PC-3 (cell line): ENCODE data around the gene EFCAB11. TPM values are rescaled to one million over a fixed set of nuclear protein-coding genes. Genes with fewer than 3 reads are reported as not detected.
A peak's percentile ranks its signal among the peaks of the same experiment; 100 is the strongest.

ENCODE experiments used
- ATAC-seq: fragments of 200-7000 bp; cut with Tn5 transposase; 2 replicates; pipeline ENCODE4 v1.9.1; 2020; ENCODE audit warnings: mild to moderate bottlenecking, moderate library complexity
- BruUV-seq: library from RNA; stranded (reverse); fragments of 400-500 nt; replicated peaks from 2 replicates; lab custom pipeline; 2021; lab: Mats Ljungman, UMichigan
- CTCF ChIA-PET: fragments of 300-600 bp; sonication (Branson Sonifier 250); formaldehyde crosslinking; loops from one replicate; lab custom pipeline; 2022; ENCODE audit warnings: antibody characterized with exemption; lab: Charles Lee
- POLR2A ChIA-PET: fragments of 300-600 bp; sonication (Branson Sonifier 250); formaldehyde crosslinking; loops from one replicate; lab custom pipeline; 2022; ENCODE audit warnings: antibody characterized with exemption; ENCODE audit not compliant: unreplicated experiment; lab: Charles Lee
- DNase-seq: peaks from one replicate; pipeline ENCODE4 v3.0.0-alpha.2; 2015
- H2AFZ ChIP-seq: fragments of 300-600 bp; sonication (generic); 2 replicates; pipeline ENCODE4 v1.6.0; 2016; ENCODE audit warnings: antibody characterized with exemption, low read length
- H3F3A ChIP-seq: fragments of 300-600 bp; sonication (generic); one replicate; pipeline ENCODE4 v1.6.0; 2017; ENCODE audit warnings: antibody characterized with exemption, low read length, control low read depth, mild to moderate bottlenecking; ENCODE audit not compliant: unreplicated experiment
- H3K27ac ChIP-seq: fragments of 300-600 bp; sonication (generic); 2 replicates; pipeline ENCODE4 v1.5.1; 2016; ENCODE audit warnings: mild to moderate bottlenecking, low read length
- H3K27me3 ChIP-seq: fragments of 300-600 bp; sonication (generic); 2 replicates; pipeline ENCODE4 v1.6.1; 2016; ENCODE audit warnings: low read length, mixed read lengths
- H3K36me3 ChIP-seq: fragments of 300-600 bp; sonication (generic); 2 replicates; pipeline ENCODE4 v1.6.1; 2016; ENCODE audit warnings: low read depth, mixed run types, low read length, mixed read lengths
- H3K4me1 ChIP-seq: fragments of 300-600 bp; sonication (generic); 2 replicates; pipeline ENCODE4 v1.5.1; 2016; ENCODE audit warnings: low read length; ENCODE audit not compliant: insufficient read depth
- H3K4me2 ChIP-seq: fragments of 300-600 bp; sonication (generic); 2 replicates; pipeline ENCODE4 v1.6.0; 2016; ENCODE audit warnings: low read length
- H3K4me3 ChIP-seq: fragments of 300-600 bp; sonication (generic); 2 replicates; pipeline ENCODE4 v1.5.1; 2016; ENCODE audit warnings: mild to moderate bottlenecking, low read length, mixed read lengths
- H3K79me2 ChIP-seq: fragments of 300-600 bp; sonication (generic); 2 replicates; pipeline ENCODE4 v1.6.1; 2017; ENCODE audit warnings: low read length, mixed read lengths
- H3K9ac ChIP-seq: fragments of 300-600 bp; sonication (generic); 2 replicates; pipeline ENCODE4 v1.6.0; 2016; ENCODE audit warnings: mild to moderate bottlenecking, low read length
- H3K9me2 ChIP-seq: fragments of 300-600 bp; sonication (generic); replicated peaks from 2 replicates; pipeline ENCODE4 v1.6.1; 2016; ENCODE audit warnings: mixed run types, low read length, mixed read lengths
- H3K9me3 ChIP-seq: fragments of 300-600 bp; sonication (generic); 2 replicates; pipeline ENCODE4 v1.6.1; 2016; ENCODE audit warnings: low read length, mixed read lengths
- H4K20me1 ChIP-seq: fragments of 300-600 bp; sonication (generic); 2 replicates; pipeline ENCODE4 v1.6.1; 2016; ENCODE audit warnings: low read length, mixed read lengths
- EZH2 ChIP-seq: fragments of 300-600 bp; sonication (generic); IDR thresholded peaks from one replicate; pipeline ENCODE4 v1.6.1; 2017; ENCODE audit warnings: antibody characterized with exemption, mild to moderate bottlenecking, low read length; ENCODE audit not compliant: unreplicated experiment
- EZH2phosphoT487 ChIP-seq: fragments of 300-600 bp; sonication (generic); IDR thresholded peaks from 2 replicates; pipeline ENCODE4 v1.6.1; 2018; ENCODE audit warnings: mild to moderate bottlenecking, antibody characterized with exemption, low read length, borderline replicate concordance
- intact Hi-C: fragments of 100-400 bp; cut with micrococcal nuclease; formaldehyde crosslinking; loops from 2 replicates; pipeline ENCODE4 v1.9.0; 2023
- total RNA-seq: library from RNA; depleted of rRNA; stranded (reverse); fragments of >200 nt; gene quantifications from 2 replicates; pipeline ENCODE4 v1.2.3, GENCODE V29; 2014
- TF ChIP-seq, protein P1 (sequence below): fragments of 300-600 bp; sonication (generic); conservative IDR thresholded peaks from 2 replicates; pipeline ENCODE4 v1.5.1; 2017; ENCODE audit warnings: antibody characterized with exemption, low read depth, mild to moderate bottlenecking, low read length

The EFCAB11 gene
- total RNA-seq, 1 experiment from 2014 or later: 7.0 TPM

DNA sequence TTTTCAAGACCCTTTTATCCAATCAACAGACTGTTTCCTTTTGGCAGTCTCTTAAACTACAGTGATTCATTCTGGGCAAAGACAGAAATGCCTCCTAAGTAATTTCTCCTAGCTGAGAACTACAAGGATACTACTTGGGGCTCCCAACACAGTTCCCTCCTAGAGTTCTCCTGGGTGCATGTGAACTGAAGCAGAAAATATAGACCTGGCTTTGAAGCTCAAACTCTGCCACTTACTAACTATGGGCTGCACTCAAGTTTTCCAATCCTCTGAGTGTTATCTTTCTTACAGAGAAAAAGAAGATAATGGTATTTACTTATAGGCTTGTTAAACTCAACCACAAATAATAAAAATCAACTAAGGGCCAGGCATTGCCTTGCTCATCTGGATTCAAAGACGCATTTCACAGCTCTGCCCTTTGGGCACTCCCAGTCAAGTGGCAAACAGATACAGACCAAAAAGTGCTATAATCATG lies 97.6 kb downstream of the EFCAB11 start:
- H3K79me2 ChIP-seq: no peaks in the 10 kb centered on the region
- ChIA-PET CTCF (interaction anchor here (0.5 to 0.7 kb wide), 2 partner anchors 9 to 166 kb away, joined by 3 to 7 read pairs; no protein-coding TSS in a partner anchor), POLR2A (interaction anchor here (0.6 kb wide), 1 partner anchor 779 kb away, joined by 7 read pairs; no protein-coding TSS in a partner anchor)
- H3K4me3 ChIP-seq: no peak overlapping the region
- peak overlapping the region; percentile 60 for H3K4me2 ChIP-seq
- no peak overlapping the region for H2AFZ ChIP-seq
- DNase-seq (peak; percentile 81), ATAC-seq (peak; percentile 94)
- H3K27ac ChIP-seq: peak overlapping the region; percentile 83
- no peaks in the 10 kb centered on the region for H4K20me1 ChIP-seq
- intact Hi-C loops: loop anchor here (1.0 to 10.0 kb wide), 4 partner anchors 13 to 962 kb away; partner anchors contain the start of gene FOXN3
- peak overlapping the region; percentile 25; the same call in 1 of the 2 replicates for H3K9ac ChIP-seq
- no peaks in the 10 kb centered on the region for H3K9me3 ChIP-seq
- H3K9me2 ChIP-seq: no peaks in the 10 kb centered on the region
- BruUV-seq: no TSS peak
- no peaks in the 10 kb centered on the region for H3K27me3 ChIP-seq
- H3F3A ChIP-seq: peaks cover 4% of the 10 kb centered on the region
- TF ChIP-seq EZH2phosphoT487 (no peak), EZH2 (no peak)
- TF ChIP-seq, protein P1, sequence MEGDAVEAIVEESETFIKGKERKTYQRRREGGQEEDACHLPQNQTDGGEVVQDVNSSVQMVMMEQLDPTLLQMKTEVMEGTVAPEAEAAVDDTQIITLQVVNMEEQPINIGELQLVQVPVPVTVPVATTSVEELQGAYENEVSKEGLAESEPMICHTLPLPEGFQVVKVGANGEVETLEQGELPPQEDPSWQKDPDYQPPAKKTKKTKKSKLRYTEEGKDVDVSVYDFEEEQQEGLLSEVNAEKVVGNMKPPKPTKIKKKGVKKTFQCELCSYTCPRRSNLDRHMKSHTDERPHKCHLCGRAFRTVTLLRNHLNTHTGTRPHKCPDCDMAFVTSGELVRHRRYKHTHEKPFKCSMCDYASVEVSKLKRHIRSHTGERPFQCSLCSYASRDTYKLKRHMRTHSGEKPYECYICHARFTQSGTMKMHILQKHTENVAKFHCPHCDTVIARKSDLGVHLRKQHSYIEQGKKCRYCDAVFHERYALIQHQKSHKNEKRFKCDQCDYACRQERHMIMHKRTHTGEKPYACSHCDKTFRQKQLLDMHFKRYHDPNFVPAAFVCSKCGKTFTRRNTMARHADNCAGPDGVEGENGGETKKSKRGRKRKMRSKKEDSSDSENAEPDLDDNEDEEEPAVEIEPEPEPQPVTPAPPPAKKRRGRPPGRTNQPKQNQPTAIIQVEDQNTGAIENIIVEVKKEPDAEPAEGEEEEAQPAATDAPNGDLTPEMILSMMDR: no peak
- H3K36me3 ChIP-seq: no peaks in the 10 kb centered on the region
- peaks cover 29% of the 10 kb centered on the region for H3K4me1 ChIP-seq

DNA sequence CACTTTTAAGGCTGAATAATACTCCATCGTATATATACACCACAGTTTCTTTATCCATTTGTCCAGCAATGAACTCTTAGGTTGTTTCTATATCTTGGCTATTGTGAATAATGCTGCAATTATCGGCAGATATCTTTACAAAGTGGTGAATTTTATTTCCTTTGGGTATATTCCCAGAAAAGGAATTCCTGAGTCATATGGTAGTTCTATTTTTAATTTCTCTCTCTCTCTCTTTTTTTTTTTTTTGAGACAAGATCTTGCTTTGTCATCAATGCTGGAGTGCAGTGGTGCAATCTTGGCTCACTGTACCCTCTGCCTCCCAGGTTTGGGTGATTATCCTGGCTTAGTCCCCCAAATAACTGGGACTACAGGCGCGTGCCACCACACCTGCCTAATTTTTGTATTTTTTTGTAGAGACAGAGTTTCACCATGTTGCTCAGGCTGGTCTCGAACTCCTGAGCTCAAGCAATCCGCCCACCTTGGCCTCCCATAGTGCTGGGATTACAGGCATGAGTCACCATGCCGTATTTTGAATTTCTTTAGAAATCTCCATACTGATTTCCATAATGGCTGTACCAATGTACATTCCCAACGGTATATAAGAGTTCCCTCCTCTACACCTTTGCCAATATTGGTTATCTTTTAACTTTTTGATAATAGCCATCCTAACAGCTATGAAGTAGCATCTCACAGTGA lies 98.4 kb downstream of the EFCAB11 start:
- H3K36me3 ChIP-seq: no peaks in the 10 kb centered on the region
- no peaks in the 10 kb centered on the region for H3K27me3 ChIP-seq
- no peaks in the 10 kb centered on the region for H3K79me2 ChIP-seq
- ChIA-PET POLR2A (no interaction called here), CTCF (interaction anchor here (0.6 to 0.7 kb wide), 2 partner anchors 165 to 249 kb away, joined by 3 to 7 read pairs; no protein-coding TSS in a partner anchor)
- H3K27ac ChIP-seq: peak overlapping the region; percentile 83
- H3F3A ChIP-seq: peaks cover 4% of the 10 kb centered on the region
- no peak overlapping the region for H3K4me3 ChIP-seq
- ATAC-seq: peak; percentile 38
- DNase-seq: peak; percentile 73
- TF ChIP-seq EZH2: no peak
- no peak for TF ChIP-seq EZH2phosphoT487
- TF ChIP-seq, protein P1: no peak
- intact Hi-C loops: loop anchor here (2.0 to 10.0 kb wide), 3 partner anchors 59 to 961 kb away; partner anchors contain the start of gene FOXN3
- peak overlapping the region; percentile 60 for H3K4me2 ChIP-seq
- H3K9me2 ChIP-seq: no peaks in the 10 kb centered on the region
- BruUV-seq: no TSS peak
- H3K9ac ChIP-seq: peak overlapping the region; percentile 25; the same call in 1 of the 2 replicates
- no peaks in the 10 kb centered on the region for H4K20me1 ChIP-seq
- no peaks in the 10 kb centered on the region for H3K9me3 ChIP-seq
- H3K4me1 ChIP-seq: peaks cover 29% of the 10 kb centered on the region
- H2AFZ ChIP-seq: no peak overlapping the region
